Measurements from ENCODE around the gene TNFSF12.
"Not testable (repeated sequence)": the region's sequence is repeated elsewhere in the genome, so short reads cannot be mapped to it uniquely, and the experiment has no call there.

Gene TNFSF12

GRCh38 chr17:7588553-7589203 lies 39.8 kb downstream of the TNFSF12 start:
- no peak for DNase-seq

DNA sequence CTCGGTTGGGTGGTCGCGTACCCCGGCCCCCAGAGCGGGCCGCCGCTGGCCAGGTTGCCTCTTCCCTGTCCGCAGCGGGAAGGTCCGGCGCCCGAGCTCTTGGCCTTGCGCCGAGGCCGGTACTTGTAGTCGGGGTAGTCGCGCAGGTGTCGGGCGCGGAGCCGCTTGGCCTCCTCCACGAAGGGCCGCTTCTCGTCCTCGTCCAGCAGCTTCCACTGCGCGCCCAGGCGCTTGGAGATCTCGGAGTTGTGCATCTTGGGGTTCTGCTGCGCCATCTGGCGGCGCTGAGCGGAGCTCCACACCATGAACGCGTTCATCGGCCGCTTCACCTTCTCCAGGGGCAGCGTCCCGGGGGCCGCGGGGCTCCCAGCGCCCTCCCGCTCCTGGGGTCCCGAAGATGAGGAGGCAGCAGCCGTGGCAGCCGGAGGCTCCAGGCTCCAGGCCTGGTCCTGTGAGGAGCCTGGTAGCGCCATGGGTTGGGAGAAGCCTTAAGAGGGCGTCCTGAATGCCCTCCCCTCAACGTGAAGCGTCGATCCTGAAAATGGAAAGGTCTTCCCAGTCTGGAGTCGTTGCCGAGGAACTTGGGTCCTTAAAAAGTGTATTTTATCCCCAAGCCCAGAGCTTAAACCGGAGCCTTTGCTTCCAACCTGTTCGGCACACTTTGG lies 40.5 kb downstream of the TNFSF12 start:
- peak; percentile 73 for DNase-seq

DNA sequence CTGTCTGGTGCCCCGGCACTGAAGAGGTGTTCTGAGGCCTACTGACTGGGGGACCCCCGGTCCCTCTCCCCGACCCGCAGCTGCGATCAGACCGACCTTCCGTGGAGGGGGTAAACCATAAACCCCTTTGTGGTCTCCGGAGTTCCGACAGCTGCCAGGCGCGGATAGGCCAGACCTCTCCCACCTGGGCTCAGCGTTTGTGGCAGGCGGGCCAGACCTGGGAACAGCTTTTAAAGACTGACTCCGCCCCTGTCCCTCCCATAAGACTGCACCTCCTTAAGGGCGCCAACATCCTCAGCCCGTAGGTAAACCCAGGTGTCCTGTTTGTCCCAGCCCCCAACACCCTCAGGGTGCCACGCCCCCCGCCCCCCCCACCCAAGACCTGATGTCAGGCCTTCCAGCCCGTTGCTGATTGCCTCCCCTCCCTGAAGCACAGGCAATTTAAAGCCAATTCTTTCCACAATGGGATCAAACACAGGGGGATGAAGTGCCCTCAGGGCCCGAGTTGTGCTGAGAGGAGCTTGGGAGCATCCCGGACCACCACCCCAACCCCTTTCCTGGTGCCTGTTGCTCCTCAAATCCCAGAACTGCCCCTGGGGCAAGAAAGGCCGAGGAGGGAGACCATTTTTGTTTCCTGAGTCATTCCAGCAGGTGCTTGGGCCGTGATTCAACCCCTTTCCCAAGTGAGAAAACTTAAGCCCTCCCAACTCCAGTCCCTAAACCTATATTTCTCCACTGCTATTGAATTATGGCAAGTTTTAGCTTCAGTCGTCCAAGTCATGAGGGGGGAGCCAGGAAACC lies 41.2 kb downstream of the TNFSF12 start, which contains the start of gene SOX15:
Gene SOX15, minus strand, starts transcription at position 204 of the 801 bp plus-strand sequence. CDS start 418 bp downstream, outside the sequence.
- DNase-seq = no peak

- DNase-seq = no peak
These were observed 41.9 kb downstream of the TNFSF12 start for GRCh38 chr17:7590743-7591142.

DNA sequence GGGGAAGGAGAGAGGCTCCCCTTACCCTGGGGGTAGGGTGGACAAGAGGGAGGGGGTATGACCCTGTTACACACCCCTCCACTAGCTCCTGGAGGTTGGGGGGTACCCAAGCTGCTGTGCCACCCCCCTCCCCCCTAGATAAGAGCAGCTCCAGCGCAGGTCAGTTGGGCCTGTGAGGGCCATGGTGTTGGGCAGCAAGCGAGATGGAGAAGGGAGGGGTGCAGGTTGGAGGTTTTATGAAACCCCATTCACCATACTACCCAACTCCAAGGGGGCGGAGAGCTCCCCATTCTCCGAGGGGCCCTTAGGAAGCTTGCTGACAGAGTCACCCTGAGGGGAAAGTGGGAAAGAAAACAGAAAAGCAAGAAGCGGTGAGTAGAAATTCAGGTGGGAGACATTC lies 42.7 kb downstream of the TNFSF12 start:
- DNase-seq = no peak

DNA sequence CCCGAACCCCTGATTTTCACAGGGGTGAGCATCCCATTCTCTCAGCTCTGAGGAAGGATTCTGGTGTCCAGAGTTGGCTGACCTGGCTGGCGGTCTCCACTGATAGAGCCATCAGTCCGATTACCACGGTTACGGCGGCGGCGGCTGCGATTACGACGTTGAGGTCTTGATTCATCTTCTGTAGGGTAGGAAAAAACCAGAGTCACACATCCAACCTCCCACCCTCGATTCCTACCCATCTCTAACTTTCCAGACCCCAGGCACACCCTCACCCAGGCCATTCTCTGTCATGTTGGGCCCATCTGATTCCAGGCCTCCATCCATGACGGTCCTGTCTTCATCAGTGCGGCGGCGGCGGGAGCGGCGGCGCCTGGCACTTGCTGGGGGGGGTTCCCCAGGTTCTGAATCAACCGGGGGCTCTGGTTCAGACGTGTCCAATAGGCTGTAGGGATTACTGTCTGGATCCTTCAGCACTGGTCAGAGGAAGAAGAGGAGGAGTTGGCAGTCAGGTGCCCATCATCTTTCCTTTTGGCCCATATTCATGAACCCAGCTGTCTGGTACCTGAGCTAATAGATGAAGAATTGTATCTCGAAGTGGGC lies 43.7 kb downstream of the TNFSF12 start:
- DNase-seq = no peak

GRCh38 chr17:7593296-7593695 lies 44.4 kb downstream of the TNFSF12 start:
- DNase-seq = no peak

GRCh38 chr17:7597561-7597960 lies 48.7 kb downstream of the TNFSF12 start:
- not testable (repeated sequence) for DNase-seq

- no peak for DNase-seq
These were observed 57.4 kb downstream of the TNFSF12 start for GRCh38 chr17:7606280-7606679.

All from CD4-positive, alpha-beta T cell treated with Interleukin-10 for 1 hour (primary cell).